G401 (cell line): ENCODE data around the gene OR6S1. TPM values are rescaled to one million over a fixed set of nuclear protein-coding genes. Genes with fewer than 3 reads are reported as not detected.

Experiments used
- DNase-seq: peaks from one replicate; pipeline ENCODE4 v3.0.0-alpha.2; 2015; ENCODE audit warnings: low spot score
- in situ Hi-C: cut with HindIII; loops from 2 replicates; pipeline ENCODE4 v1.10.0; 2016; ENCODE audit warnings: low sequenced_read_pairs, mixed read lengths
- total RNA-seq: library from RNA; depleted of rRNA; stranded (reverse); fragments of >200 nt; shearing (Covaris generic); gene quantifications from 2 replicates; pipeline ENCODE4 v1.2.3, GENCODE V29; 2014; rRNA removed

Gene OR6S1
- total RNA-seq, result not detected in 2 replicates

GRCh38 chr14:20641591-20641990 lies at the start of gene OR6S1:
OR6S1 (minus strand) TSS chr14:20641691; CDS start chr14:20641691, 0 bp downstream.
- DNase-seq, result no peak
- in situ Hi-C loops, result no loop called here

DNA sequence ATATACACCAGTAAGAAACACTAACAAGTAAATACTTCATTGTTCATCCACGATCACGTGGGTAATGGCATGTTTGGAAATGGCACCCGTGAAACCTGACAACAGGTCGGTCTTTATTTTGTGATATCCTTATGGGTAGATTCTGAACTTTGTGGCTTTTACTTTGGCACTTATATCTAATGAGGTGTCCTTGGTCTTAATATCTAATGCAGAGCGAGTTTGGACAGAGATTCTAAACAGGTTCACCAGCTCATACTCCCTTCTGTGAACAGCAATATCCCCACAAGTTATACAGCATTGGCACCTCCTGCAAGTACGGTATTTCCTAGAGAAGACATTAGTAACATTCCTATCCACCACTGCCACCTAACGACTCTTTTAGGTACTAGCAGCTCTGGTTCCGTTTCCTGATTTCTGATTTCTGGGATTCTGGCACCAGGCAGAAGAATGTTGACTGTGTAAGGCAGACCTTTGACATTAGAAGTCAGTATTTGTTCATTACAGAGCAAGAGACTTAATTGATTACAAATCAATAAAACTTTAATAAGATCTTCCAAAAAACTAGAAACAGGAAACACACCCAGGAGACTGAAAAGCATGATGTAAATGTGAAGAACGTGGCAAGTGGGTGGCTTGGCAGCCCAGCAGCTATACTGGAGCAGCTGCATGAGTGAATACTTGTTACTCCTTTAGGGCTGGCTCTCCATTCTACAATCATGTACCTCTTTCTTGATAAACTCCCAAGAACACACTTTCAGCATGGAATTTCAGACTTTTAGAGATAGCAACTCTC lies 49.6 kb upstream of the OR6S1 start:
- in situ Hi-C loops, result no loop called here
- peak; percentile 87 for DNase-seq

GRCh38 chr14:20688167-20688839 lies 46.8 kb upstream of the OR6S1 start, which contains the start of gene ANG:
ANG (plus strand) TSS chr14:20688764; CDS start chr14:20693565, 4,801 bp downstream.
- in situ Hi-C loops, result no loop called here

GRCh38 chr14:20687362-20688166 lies 46.1 kb upstream of the OR6S1 start:
- in situ Hi-C loops, result no loop called here
- no peak for DNase-seq

More at GRCh38 chr14:20688167-20688839, 46.8 kb upstream of the OR6S1 start, which contains the start of gene ANG:
- DNase-seq, result no peak

GRCh38 chr14:20686386-20687143 lies 45.1 kb upstream of the OR6S1 start:
- DNase-seq, result no peak
- in situ Hi-C loops, result no loop called here

DNA sequence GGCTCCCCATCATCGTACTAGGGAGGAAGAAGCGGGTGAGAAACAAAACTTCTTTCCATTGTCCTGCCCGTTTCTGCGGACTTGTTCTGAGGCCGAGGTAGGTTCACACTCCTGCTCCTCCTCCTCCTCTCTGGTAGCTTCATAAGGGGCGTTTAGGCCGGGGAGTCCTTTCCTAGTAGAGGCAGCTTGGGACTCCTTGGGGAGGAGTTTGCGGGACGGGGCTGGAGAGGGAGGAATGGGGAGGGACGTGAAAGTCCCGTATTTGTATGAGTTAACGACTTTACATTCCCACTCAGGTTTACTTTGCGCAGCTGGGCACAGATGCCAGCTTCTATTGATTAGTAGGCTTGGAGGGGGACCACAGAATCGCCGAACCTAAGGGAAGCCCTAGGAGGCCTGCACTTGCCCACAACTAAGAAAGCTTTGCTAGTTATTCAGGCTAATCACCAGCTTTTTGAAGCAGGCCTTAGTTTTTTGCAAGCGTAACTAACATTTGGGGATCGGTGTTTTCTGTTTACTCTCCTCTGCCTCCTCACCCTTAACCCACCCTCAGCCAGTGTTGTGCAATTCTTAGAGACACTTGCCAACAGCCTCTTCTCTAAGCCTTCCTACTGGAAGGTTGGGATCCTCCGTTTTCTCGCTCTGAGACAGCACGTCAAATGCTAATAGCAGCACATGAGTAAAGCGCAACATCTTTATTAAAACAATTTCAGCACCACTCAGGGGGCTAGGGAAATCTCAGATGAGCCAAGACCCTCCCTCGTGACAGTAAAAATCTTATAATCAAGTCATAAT lies 43.4 kb upstream of the OR6S1 start:
- DNase-seq, result peak; percentile 59
- in situ Hi-C loops, result no loop called here

GRCh38 chr14:20683891-20684661 lies 42.6 kb upstream of the OR6S1 start, which contains the start of gene RNASE4:
RNASE4 (plus strand) TSS chr14:20684560; CDS start chr14:20699372, 14,812 bp downstream.
- DNase-seq, result peak; percentile 83
- in situ Hi-C loops, result no loop called here

DNA sequence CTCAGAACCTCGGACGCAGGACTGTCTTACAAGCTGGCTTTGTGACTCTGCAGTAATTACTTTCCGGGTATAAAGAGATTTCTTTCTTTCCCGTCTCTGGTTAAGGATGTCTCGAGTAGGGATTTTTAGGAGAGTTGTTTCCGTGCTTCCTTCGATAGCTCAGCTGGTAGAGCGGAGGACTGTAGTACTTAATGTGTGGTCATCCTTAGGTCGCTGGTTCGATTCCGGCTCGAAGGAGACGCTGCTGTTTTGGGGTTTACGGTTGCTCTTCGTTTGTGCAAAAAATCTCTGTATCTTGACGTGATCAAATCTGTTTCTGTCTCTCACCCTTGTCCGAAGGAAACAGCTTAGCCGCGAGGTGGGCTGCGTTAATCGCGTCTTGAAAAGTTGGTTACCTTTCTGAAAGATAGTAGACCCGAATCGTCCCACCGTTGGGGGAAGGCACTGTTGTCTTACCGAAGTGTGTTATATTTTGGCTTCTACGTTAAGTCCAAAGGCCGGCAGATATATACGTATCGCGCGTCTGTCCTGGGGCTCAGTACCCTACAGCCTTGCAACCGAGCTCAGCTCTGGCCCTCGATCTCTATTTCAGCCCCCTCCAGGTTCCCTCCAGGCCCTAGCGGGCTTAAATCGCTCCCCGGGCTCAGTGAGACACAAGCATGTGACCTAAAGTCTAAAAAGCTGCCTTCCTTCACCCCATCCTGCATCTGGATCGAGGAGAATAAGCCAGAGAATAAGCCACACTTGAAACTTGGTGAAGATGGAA lies 41.8 kb upstream of the OR6S1 start:
- in situ Hi-C loops, result no loop called here
- peak; percentile 91 for DNase-seq

- in situ Hi-C loops, result no loop called here
- DNase-seq, result peak; percentile 98
These were observed 41.1 kb upstream of the OR6S1 start for GRCh38 chr14:20682435-20683124.

GRCh38 chr14:20682127-20682434 lies 40.6 kb upstream of the OR6S1 start:
- in situ Hi-C loops, result no loop called here
- DNase-seq, result no peak

DNA sequence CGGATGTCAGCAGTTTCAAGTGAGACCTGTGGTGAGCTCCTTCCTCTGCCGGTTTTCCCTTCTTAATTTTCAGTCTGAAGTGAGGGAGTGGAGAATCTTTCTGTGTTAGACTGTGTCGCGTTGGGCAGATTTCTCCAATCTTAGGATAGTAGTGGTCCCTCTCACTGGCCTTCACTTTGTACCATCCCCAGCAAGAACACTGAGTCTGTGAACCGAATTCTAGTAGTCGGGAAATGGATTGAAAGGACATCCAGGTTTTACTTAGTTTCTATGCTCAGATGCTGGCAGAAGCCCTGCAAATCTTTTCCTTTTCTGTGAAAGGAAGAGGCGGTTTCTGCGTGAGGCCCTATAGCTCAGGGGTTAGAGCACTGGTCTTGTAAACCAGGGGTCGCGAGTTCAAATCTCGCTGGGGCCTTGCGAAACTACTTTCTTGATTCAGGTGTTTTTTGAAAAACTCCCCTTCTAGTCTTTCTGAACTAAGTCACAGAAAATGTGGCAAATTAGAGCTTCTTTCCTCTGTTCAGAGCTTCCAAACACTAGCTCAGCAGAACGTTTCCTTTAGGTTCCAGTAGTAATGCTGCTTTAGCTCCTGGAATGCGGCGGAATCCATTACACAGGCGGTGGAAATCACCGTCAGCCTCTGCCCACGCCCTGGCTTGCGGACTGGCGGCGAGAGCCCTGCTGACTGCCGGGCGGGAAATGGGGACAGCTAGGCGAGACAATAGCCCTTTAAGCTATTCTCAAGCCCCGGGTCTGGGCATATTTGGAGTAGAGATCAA lies 40.0 kb upstream of the OR6S1 start:
- in situ Hi-C loops, result no loop called here

GRCh38 chr14:20680843-20681347 lies 39.4 kb upstream of the OR6S1 start:
- DNase-seq, result no peak
- in situ Hi-C loops, result no loop called here

More for the DNA sequence above, 40.0 kb upstream of the OR6S1 start:
- peak; percentile 94 for DNase-seq

DNA sequence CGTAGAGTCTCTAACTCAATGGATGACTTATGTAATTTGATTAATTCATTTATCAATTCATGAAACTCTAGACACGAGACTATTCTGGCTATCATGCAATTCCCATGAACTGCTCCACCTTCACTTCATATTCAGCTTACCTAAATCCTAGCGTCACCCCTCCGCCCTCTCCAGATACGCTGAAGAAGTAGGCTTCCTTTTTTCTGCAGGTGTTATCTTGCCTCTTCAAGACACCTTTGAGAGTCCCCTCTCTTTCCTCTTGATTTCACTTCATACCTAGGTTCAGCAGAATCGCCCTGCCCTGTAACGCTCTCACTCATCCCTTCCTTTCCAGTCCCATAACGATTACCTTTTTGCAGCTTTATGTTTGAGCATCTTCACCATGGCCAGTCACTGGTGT lies 38.9 kb upstream of the OR6S1 start:
- in situ Hi-C loops, result no loop called here

GRCh38 chr14:20679907-20680306 lies 38.4 kb upstream of the OR6S1 start:
- peak; percentile 80 for DNase-seq
- in situ Hi-C loops, result no loop called here

More for the DNA sequence above, 38.9 kb upstream of the OR6S1 start:
- DNase-seq, result peak; percentile 29

DNA sequence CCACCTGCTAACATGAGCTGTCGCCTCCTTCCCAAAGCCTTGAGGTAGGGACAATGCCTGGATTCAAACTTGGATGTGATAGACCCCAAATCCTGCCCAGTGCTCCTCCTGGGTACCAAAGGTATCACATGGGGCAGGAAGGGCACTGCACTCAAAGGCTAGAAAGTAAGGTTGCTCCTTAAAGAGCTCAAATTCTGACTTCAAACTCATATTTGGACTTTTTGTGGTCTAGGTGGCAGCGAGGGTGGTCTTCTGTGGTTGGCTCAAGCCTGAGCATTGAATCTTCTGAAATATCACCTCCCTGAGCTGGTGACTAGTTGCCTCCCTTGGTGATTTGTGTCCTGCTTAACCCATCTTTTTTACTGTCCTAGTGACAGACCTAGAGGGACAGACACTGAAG lies 34.6 kb upstream of the OR6S1 start:
- no peak for DNase-seq
- in situ Hi-C loops, result no loop called here
